GM19238 (cell line): Measurements from ENCODE around the gene CT83.

Experiments
- DNase-seq: peaks from one replicate; pipeline ENCODE4 v3.0.0; 2011; ENCODE audit warnings: low spot score; ENCODE audit not compliant: insufficient read length

The CT83 gene

GRCh38 chrX:116462822-116463221 is at the start of gene CT83:
CT83 (minus strand) TSS chrX:116462976; CDS start chrX:116462856, 120 bp downstream.
- no peak for DNase-seq

GRCh38 chrX:116499780-116500179 is 37.0 kb upstream of the CT83 start:
- no peak for DNase-seq

- DNase-seq = no peak
Measured at GRCh38 chrX:116493271-116493670, 30.5 kb upstream of the CT83 start.

GRCh38 chrX:116490104-116490503 is 27.3 kb upstream of the CT83 start:
- DNase-seq = no peak

GRCh38 chrX:116480059-116480458 is 17.3 kb upstream of the CT83 start:
- no peak for DNase-seq

GRCh38 chrX:116449156-116449555 is 13.6 kb downstream of the CT83 start:
- DNase-seq = no peak

GRCh38 chrX:116436358-116436816 is 26.4 kb downstream of the CT83 start, which contains the start of gene SLC6A14:
SLC6A14 (plus strand) TSS chrX:116436606; CDS start chrX:116436710, 104 bp downstream.
- no peak for DNase-seq

GRCh38 chrX:116435597-116435996 is 27.2 kb downstream of the CT83 start:
- no peak for DNase-seq

- no peak for DNase-seq
Measured at GRCh38 chrX:116427978-116428377, 34.8 kb downstream of the CT83 start.

GRCh38 chrX:116417968-116418367 is 44.8 kb downstream of the CT83 start:
- no peak for DNase-seq

GRCh38 chrX:116417214-116417613 is 45.6 kb downstream of the CT83 start:
- no peak for DNase-seq

GRCh38 chrX:116413273-116413672 is 49.5 kb downstream of the CT83 start:
- DNase-seq = no peak
